HepG2 (cell line): ENCODE measurements around the gene FABP1. TPM values are rescaled to one million over a fixed set of nuclear protein-coding genes. Genes with fewer than 3 reads are reported as not detected.

Source experiments
- ARHGAP35 ChIP-seq: sonication (generic); formaldehyde crosslinking; IDR thresholded peaks from 2 replicates; pipeline ENCODE4 v1.9.0; 2022; ENCODE audit warnings: mild to moderate bottlenecking, inconsistent platforms, moderate library complexity, missing genetic modification reagents, borderline replicate concordance
- ARID5B ChIP-seq: IDR thresholded peaks from 2 replicates; pipeline ENCODE4 v1.4.0; 2020; ENCODE audit warnings: mild to moderate bottlenecking, missing genetic modification reagents
- CREM ChIP-seq, 2 experiments: sonication (generic) in 1 of 2; formaldehyde crosslinking in 1 of 2; IDR thresholded peaks; 2 replicates each; pipeline versions ENCODE4 v1.4.0 to v1.6.1; 2016 to 2020; ENCODE audit warnings: antibody characterized with exemption in 1 of 2, mild to moderate bottlenecking in 1 of 2, missing genetic modification reagents in 1 of 2
- IRF2 ChIP-seq: IDR thresholded peaks from 2 replicates; pipeline ENCODE4 v1.6.1; 2018; ENCODE audit warnings: missing genetic modification reagents, missing compliant biosample characterization
- KDM2A ChIP-seq: sonication (generic); formaldehyde crosslinking; IDR thresholded peaks from 2 replicates; pipeline ENCODE4 v1.4.0; 2020; ENCODE audit warnings: low read depth, missing genetic modification reagents, borderline replicate concordance
- MED1 ChIP-seq: sonication (generic); formaldehyde crosslinking; IDR thresholded peaks from 2 replicates; pipeline ENCODE4 v1.4.0; 2020; ENCODE audit warnings: missing genetic modification reagents
- MED8 ChIP-seq: sonication (generic); formaldehyde crosslinking; IDR thresholded peaks from 2 replicates; pipeline ENCODE4 v1.8.1; 2023; ENCODE audit warnings: mild to moderate bottlenecking, missing genetic modification reagents; ENCODE audit not compliant: insufficient replicate concordance
- NCOA1 ChIP-seq: sonication (generic); formaldehyde crosslinking; IDR thresholded peaks from 2 replicates; pipeline ENCODE4 v1.9.0; 2021; ENCODE audit warnings: missing genetic modification reagents
- NFAT5 ChIP-seq: sonication (generic); formaldehyde crosslinking; IDR thresholded peaks from 2 replicates; pipeline ENCODE4 v1.4.0; 2020; ENCODE audit warnings: missing genetic modification reagents
- NFIC ChIP-seq: IDR thresholded peaks from 2 replicates; pipeline ENCODE4 v1.6.1; 2012; ENCODE audit warnings: mild to moderate bottlenecking, low read length, inconsistent platforms
- PREB ChIP-seq: sonication (generic); formaldehyde crosslinking; IDR thresholded peaks from 2 replicates; pipeline ENCODE4 v1.4.0; 2020; ENCODE audit warnings: missing genetic modification reagents
- SCMH1 ChIP-seq: sonication (generic); formaldehyde crosslinking; IDR thresholded peaks from 2 replicates; pipeline ENCODE4 v1.9.0; 2021; ENCODE audit warnings: missing genetic modification reagents, mild to moderate bottlenecking, borderline replicate concordance
- ZNF124 ChIP-seq: sonication (generic); formaldehyde crosslinking; IDR thresholded peaks from 2 replicates; pipeline ENCODE4 v1.4.0; 2020; ENCODE audit warnings: missing genetic modification reagents
- ZNF530 ChIP-seq: sonication (generic); formaldehyde crosslinking; IDR thresholded peaks from 2 replicates; pipeline ENCODE4 v1.5.0; 2020; ENCODE audit warnings: low read depth, mild to moderate bottlenecking, missing genetic modification reagents
- ZNF552 ChIP-seq: sonication (generic); formaldehyde crosslinking; IDR thresholded peaks from 2 replicates; pipeline ENCODE4 v1.9.0; 2022; ENCODE audit warnings: missing genetic modification reagents, mild to moderate bottlenecking, borderline replicate concordance
- ZNF720 ChIP-seq: sonication (generic); formaldehyde crosslinking; IDR thresholded peaks from 2 replicates; pipeline ENCODE4 v1.4.0; 2020; ENCODE audit warnings: missing genetic modification reagents
- ZNF724P ChIP-seq: sonication (generic); formaldehyde crosslinking; IDR thresholded peaks from 2 replicates; pipeline ENCODE4 v1.8.0; 2022; ENCODE audit warnings: missing genetic modification reagents, borderline replicate concordance
- ZSCAN25 ChIP-seq: sonication (generic); formaldehyde crosslinking; IDR thresholded peaks from 2 replicates; pipeline ENCODE4 v1.8.0; 2022; ENCODE audit warnings: mild to moderate bottlenecking, missing genetic modification reagents
- polyA plus RNA-seq, 8 experiments: library from polyadenylated mRNA; depleted of rRNA in 3 of 8; stranded (reverse) in 7 of 8; unstranded in 1 of 8; fragments of >200 nt; fragmentation: Illumina TruSeq in 4 of 8; extraction: Trizol in 4 of 8; gene quantifications; 2 replicates each; pipeline versions ENCODE4 v1.2.1 to v1.2.3, GENCODE V29; 2011 to 2016; ENCODE audit warnings: low read depth in 4 of 8, missing spikeins in 1 of 8, mixed read lengths in 1 of 8; ENCODE audit not compliant: insufficient read depth in 1 of 8
- total RNA-seq, 5 experiments: library from RNA; depleted of rRNA; stranded (reverse); fragments of >200 nt; fragmentation: Illumina TruSeq; extraction: Trizol; gene quantifications; 2 replicates each; pipeline ENCODE4 v1.2.3, GENCODE V29; 2016; ENCODE audit warnings: low read depth in 1 of 5
- TF ChIP-seq, protein P1 (sequence below): sonication (generic); formaldehyde crosslinking; IDR thresholded peaks from 2 replicates; pipeline ENCODE4 v1.8.0; 2022; ENCODE audit warnings: mild to moderate bottlenecking, missing genetic modification reagents, moderate library complexity

FABP1 gene
- total and polyA plus RNA-seq, 2 of the 13 experiments (the other 11 are each of a cell fraction or from before 2014, with no cell fraction given) = 644 to 1,608 TPM

DNA sequence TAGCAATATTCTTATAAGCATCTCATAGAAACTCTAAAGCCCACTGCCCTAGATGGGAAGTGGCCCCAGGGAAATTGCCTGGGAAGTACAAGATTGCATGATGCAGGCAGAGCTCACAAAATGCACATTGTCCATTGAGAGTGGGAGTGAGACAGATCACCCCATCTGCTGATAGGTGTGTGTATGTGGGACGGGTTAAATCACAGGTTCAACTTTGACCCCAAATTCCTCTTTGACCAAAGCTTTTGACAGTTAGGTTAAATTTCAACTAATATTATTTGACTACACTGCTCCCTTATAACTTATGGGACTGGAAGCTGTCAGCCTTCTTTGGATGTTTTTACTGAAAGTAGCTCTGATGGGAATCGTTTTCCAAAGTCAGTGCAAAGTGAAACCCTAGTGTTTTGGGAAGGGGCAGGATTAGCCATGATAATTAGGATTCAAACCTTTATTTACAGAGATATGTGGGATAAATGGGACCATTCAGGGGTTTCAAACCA, 11.4 kb upstream of the FABP1 start (continued):
- TF ChIP-seq CREM (IDR thresholded peaks at IDR 0.05) (peak; percentile 86), CREM (CRISPR knock-in tag; IDR thresholded peaks at IDR 0.05) (no peak), ZNF720 (CRISPR knock-in tag) (no peak), NCOA1 (CRISPR knock-in tag) (no peak), SCMH1 (CRISPR knock-in tag) (no peak), ZNF124 (peak; percentile 43; the same call in 1 of the 2 replicates), ZNF530 (CRISPR knock-in tag) (no peak), KDM2A (CRISPR knock-in tag) (no peak), ZSCAN25 (CRISPR knock-in tag) (no peak), MED8 (CRISPR knock-in tag) (peak; percentile 71), NFIC (peak; percentile 86), NFAT5 (CRISPR knock-in tag) (no peak), MED1 (CRISPR knock-in tag) (peak; percentile 98), PREB (CRISPR knock-in tag) (no peak), ZNF552 (CRISPR knock-in tag) (no peak), ARHGAP35 (CRISPR knock-in tag) (no peak), ARID5B (peak; percentile 97), ZNF724P (CRISPR knock-in tag) (no peak), IRF2 (CRISPR knock-in tag) (peak; percentile 88)
- TF ChIP-seq, protein P1, sequence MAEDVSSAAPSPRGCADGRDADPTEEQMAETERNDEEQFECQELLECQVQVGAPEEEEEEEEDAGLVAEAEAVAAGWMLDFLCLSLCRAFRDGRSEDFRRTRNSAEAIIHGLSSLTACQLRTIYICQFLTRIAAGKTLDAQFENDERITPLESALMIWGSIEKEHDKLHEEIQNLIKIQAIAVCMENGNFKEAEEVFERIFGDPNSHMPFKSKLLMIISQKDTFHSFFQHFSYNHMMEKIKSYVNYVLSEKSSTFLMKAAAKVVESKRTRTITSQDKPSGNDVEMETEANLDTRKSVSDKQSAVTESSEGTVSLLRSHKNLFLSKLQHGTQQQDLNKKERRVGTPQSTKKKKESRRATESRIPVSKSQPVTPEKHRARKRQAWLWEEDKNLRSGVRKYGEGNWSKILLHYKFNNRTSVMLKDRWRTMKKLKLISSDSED (CRISPR knock-in tag) = no peak
